ENCODE data around the gene CCDC110. TPM values are rescaled to one million over a fixed set of nuclear protein-coding genes. Genes with fewer than 3 reads are reported as not detected.

CCDC110 gene
- total RNA-seq, 1 donor from 2014 or later, result not detected

DNA sequence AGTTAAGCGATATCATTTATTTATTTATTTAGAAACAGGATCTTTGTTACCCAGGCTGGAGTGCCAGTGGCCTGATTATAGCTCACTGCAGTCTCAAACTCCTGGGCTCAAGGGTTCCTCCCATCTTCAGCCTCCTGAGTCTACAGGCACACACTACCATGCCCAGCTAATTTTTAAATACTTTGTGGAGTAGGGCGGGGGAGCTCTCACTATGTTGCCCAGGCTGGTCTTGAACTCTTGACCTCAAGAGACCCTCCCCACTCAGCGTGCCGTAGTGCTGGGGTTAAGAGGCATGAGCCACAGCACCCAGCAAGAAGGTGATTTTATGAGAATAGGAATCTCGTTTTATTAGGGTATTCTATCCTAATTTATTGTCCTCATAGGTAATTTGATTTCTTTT, 41.9 kb downstream of the CCDC110 start:
- Mint-ChIP-seq H3K36me3 (ENCODE audit: low read depth) (peaks cover 2% of the 10 kb centered on the region), H3K9me3 (no peaks in the 10 kb centered on the region), H3K4me1 (ENCODE audit: low read depth) (peaks cover 12% of the 10 kb centered on the region), H3K27ac (no peak overlapping the region), H3K4me3 (no peak overlapping the region), H3K27me3 (ENCODE audit: insufficient read depth) (peaks cover 10% of the 10 kb centered on the region)
- intact Hi-C loops (cut with micrococcal nuclease), result loop anchor here (5.0 to 10.0 kb wide), 2 partner anchors 168 to 695 kb away; partner anchors contain the start of gene CENPU
- no peak for DNase-seq (ENCODE audit: low spot score)

DNA sequence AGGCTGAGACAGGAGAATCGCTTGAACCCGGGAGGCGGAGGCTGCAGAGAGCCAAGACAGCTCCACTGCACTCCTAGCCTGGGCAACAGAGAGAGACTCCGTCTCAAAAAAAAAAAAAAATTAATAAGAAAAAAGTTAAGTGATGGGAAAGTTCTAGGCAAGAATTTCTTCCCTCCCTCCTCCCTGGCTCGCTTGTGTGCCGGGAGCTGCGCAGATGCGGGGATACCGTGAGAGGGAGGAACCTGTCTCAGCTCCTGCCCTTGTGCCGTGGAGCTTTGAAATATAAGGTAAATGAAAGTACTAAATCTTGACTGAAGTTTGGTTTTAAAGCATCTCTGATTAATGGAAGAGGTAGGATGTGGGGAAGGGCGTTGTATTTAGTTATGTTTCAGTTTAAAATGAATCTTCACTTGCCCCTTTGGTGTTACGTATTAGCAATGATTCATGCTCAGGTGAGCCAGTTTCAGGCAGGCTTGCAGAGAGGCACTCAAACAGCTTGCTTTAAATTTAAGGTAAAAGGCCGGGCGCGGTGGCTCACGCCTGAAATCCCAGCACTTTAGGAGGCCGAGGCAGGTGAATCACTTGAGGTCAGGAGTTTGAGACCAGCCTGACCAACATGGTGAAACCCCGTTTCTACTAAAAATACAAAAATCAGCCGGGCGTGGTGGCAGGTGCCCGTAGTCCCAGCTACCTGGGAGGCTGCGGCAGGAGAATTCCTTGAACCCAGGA, 44.4 kb downstream of the CCDC110 start:
- H3K4me1 Mint-ChIP-seq (ENCODE audit: low read depth), result peaks cover 29% of the 10 kb centered on the region
- no peak for DNase-seq (ENCODE audit: low spot score)
- no peak overlapping the region for H3K27ac Mint-ChIP-seq
- peaks cover 6% of the 10 kb centered on the region for H3K36me3 Mint-ChIP-seq (ENCODE audit: low read depth)
- intact Hi-C loops (cut with micrococcal nuclease), result loop anchor here (1.0 to 10.0 kb wide), 5 partner anchors 170 to 1982 kb away; partner anchors contain the start of genes CDKN2AIP, CENPU and CYP4V2
- peak overlapping the region; percentile 37 for H3K4me3 Mint-ChIP-seq
- H3K9me3 Mint-ChIP-seq, result no peaks in the 10 kb centered on the region
- H3K27me3 Mint-ChIP-seq (ENCODE audit: insufficient read depth), result peaks cover 7% of the 10 kb centered on the region

DNA sequence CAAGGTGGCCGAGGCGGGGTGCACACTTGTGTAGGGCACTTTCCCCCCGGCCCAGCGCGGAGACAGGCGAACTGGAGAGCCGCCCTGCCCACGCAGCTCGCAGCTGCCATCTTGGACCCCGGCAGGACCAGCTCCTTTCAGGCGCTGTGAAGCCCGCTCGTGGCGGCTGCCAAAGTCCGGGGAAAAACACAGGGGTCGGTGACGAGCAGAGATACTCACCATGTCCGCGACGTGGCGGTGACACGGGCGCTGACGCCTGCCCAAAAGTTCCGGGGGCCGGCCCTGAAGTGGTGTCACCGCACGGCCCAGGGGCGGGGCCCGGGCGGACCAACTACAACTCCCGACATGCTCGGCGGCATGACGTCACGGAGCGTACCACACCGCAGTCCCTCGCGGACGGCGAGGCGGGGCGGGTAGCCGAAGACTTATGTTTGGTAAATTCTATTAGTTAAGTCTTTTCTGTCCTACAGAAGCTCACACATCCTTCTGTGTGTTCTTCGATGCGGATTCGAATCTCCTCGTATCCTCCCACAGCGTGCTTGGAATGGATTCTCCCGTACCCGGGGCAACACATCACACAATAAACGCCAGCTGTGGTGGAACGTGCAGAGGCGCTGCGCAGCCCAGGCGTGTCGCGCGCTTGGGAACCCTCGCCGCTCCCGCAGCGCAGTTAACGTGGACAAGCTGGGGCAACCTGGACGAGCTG, 45.7 kb downstream of the CCDC110 start, which contains the start of gene UFSP2:
Gene UFSP2 (minus strand): TSS at position 318 of the 706 bp plus-strand sequence. CDS start 96 bp downstream, at position 222.
- H3K27me3 Mint-ChIP-seq (ENCODE audit: insufficient read depth), result peaks cover 7% of the 10 kb centered on the region
- H3K9me3 Mint-ChIP-seq, result no peaks in the 10 kb centered on the region
- H3K4me3 Mint-ChIP-seq, result peak within 1 kb of the TSS; percentile 88
- H3K36me3 Mint-ChIP-seq (ENCODE audit: low read depth), result peaks cover 14% of the 10 kb centered on the region
- H3K4me1 Mint-ChIP-seq (ENCODE audit: low read depth), result peaks cover 35% of the 10 kb centered on the region
- intact Hi-C loops (cut with micrococcal nuclease), result loop anchor here (1.0 to 10.0 kb wide), 10 partner anchors 29 to 1981 kb away; partner anchors contain the start of genes ANKRD37, CCDC110, CDKN2AIP and CENPU
- DNase-seq (ENCODE audit: low spot score), result peak; percentile 86
- peak within 1 kb of the TSS; percentile 92 for H3K27ac Mint-ChIP-seq

DNA sequence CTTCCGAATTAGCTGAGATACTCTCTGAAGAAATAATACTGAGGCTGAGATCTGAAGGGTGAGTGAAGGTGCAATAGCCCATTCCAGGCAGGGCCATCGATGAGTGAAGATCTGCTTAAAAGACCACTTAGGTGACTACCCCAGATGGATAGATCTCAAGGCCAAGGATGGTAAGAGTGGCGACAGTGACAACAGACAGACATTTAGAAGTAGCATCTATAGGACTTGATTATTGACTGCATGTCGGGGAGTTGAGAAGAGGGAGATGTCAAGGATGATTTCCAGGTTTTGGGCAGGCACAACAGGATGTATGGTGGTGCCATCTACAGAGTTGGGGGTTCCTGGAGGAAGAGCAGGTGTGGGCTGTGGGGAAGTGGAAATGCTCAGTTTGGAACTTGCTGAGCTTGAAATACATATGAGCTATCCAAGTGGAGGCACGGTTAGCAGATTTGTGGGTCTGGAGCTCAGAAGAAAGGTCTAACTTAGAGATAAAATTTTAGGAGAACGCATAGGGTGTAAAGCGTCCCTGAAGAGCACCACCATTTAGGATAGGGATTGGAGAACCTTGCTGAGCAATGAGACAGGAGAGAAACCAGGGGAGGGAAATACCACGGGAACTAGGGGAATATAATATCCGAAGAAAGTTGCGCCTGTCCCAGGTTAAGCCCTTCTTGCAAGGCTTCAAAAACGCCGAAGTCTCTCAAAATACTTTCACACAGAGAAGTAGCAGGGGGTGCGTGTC, 46.5 kb downstream of the CCDC110 start:
- Mint-ChIP-seq H3K9me3 (no peaks in the 10 kb centered on the region), H3K36me3 (ENCODE audit: low read depth) (peaks cover 14% of the 10 kb centered on the region), H3K4me3 (peak overlapping the region; percentile 88), H3K27me3 (ENCODE audit: insufficient read depth) (peaks cover 2% of the 10 kb centered on the region), H3K27ac (peak overlapping the region; percentile 92), H3K4me1 (ENCODE audit: low read depth) (peaks cover 35% of the 10 kb centered on the region)
- intact Hi-C loops (cut with micrococcal nuclease), result loop anchor here (1.0 to 10.0 kb wide), 7 partner anchors 29 to 1921 kb away; partner anchors contain the start of genes ANKRD37, CCDC110, CENPU and SNX25
- DNase-seq (ENCODE audit: low spot score), result no peak

DNA sequence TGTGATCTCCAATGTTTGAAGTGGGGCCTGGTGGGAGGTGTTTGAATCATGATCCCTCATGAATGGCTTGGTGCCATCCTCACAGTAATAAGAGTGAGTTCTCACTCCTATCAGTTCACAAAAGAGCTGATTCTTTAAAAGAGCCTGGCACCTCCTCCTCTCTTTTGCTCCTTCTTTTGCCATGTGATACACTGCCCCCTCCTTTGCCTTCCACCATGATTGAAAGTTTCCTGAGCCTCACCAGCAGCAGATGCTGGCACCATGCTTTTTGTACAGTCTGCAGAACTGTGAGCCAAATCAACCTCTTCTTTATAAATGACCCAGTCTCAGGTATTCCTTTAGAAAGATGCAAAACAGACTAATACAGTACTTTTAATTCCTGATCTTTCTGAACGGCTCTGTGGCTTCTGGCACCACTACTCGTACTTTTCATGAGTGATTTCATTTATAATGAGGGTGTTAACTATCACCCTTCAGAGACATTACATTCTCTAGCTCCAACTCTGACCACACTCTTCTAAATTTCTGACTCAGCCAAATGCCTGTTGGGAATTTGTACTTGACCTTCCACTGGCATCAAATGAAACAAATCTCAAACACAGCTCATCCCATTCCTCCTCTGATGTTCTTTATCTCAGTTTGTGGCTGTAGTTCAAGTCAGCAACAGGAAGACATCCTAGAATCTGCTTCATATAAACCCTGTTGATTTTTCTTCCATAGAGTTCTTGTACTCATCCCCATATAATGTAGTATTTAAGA, 50.0 kb downstream of the CCDC110 start:
- Mint-ChIP-seq H3K36me3 (ENCODE audit: low read depth) (peaks cover 27% of the 10 kb centered on the region), H3K9me3 (no peaks in the 10 kb centered on the region), H3K4me3 (no peak overlapping the region), H3K4me1 (ENCODE audit: low read depth) (peaks cover 35% of the 10 kb centered on the region), H3K27me3 (ENCODE audit: insufficient read depth) (no peaks in the 10 kb centered on the region), H3K27ac (no peak overlapping the region)
- DNase-seq (ENCODE audit: low spot score), result no peak
- intact Hi-C loops (cut with micrococcal nuclease), result loop anchor here (10.0 kb wide), 1 partner anchor 687 kb away; the partner anchor contains the start of gene CENPU

DNA sequence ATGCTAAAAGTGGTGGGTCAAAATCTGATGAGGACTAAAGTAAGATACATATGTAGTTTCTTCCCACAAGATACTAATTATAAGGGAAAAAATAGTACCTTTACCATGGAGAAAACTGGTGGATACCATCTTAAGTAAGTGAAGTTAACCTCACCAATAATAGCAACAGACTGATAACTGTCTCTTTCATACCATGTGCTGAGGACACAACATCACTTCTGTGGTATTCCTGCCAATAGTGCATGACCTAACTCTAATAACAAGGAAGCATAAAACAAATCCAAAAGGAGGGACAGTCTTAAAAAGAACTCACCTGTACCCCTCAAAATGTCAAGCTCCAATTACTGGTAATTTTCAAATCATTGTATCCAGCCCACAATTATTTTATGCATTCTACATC, 54.6 kb downstream of the CCDC110 start:
- no peaks in the 10 kb centered on the region for H3K27me3 Mint-ChIP-seq (ENCODE audit: insufficient read depth)
- H3K4me1 Mint-ChIP-seq (ENCODE audit: low read depth), result peaks cover 4% of the 10 kb centered on the region
- no peak overlapping the region for H3K4me3 Mint-ChIP-seq
- H3K36me3 Mint-ChIP-seq (ENCODE audit: low read depth), result peaks cover 34% of the 10 kb centered on the region
- H3K9me3 Mint-ChIP-seq, result no peaks in the 10 kb centered on the region
- no peak for DNase-seq (ENCODE audit: low spot score)
- intact Hi-C loops (cut with micrococcal nuclease), result no loop called here
- H3K27ac Mint-ChIP-seq, result no peak overlapping the region

DNA sequence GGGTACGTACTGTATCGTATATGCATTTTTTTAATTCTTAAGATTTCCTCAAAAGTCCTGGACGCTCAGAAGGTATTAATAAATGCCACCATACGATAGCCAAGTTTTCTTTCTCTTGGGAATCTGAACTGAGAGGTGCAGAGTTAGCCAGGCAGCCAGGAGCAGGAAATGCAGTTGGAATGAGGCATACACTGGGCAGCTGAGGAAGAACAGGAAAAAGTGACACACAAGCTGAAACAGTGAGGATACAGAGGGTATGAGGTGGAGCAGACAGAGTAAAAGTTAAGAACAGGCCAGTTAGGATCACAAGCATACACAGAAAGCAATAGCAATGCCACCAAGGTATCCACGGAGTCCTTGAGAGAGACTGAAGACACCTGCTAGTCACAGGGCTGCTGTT, 59.1 kb downstream of the CCDC110 start:
- intact Hi-C loops (cut with micrococcal nuclease), result no loop called here
- Mint-ChIP-seq H3K4me3 (no peak overlapping the region), H3K36me3 (ENCODE audit: low read depth) (peaks cover 31% of the 10 kb centered on the region), H3K4me1 (ENCODE audit: low read depth) (no peaks in the 10 kb centered on the region), H3K9me3 (no peaks in the 10 kb centered on the region), H3K27me3 (ENCODE audit: insufficient read depth) (no peaks in the 10 kb centered on the region), H3K27ac (no peak overlapping the region)
- DNase-seq (ENCODE audit: low spot score), result no peak

DNA sequence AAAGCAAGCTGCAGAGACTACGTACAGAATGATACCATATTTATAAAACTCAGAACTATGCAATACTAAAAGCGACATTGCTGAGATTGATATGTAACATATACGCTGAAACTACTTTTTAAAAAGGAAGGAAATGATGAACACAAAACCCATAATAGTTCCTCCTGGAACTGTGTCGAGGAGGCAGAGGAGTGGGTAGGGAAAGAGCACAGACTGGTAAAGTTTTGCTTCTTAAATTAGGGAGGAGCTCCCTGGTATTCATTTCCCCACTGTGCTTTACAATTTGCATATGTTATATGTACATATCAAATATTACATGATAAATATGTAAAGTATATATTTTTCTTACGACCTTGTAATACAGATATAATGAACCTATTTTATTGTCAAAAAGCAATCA, 59.7 kb downstream of the CCDC110 start:
- H3K27me3 Mint-ChIP-seq (ENCODE audit: insufficient read depth), result no peaks in the 10 kb centered on the region
- no peak for DNase-seq (ENCODE audit: low spot score)
- no peaks in the 10 kb centered on the region for H3K9me3 Mint-ChIP-seq
- intact Hi-C loops (cut with micrococcal nuclease), result no loop called here
- H3K36me3 Mint-ChIP-seq (ENCODE audit: low read depth), result peaks cover 29% of the 10 kb centered on the region
- H3K27ac Mint-ChIP-seq, result no peak overlapping the region
- no peak overlapping the region for H3K4me3 Mint-ChIP-seq
- no peaks in the 10 kb centered on the region for H3K4me1 Mint-ChIP-seq (ENCODE audit: low read depth)

DNA sequence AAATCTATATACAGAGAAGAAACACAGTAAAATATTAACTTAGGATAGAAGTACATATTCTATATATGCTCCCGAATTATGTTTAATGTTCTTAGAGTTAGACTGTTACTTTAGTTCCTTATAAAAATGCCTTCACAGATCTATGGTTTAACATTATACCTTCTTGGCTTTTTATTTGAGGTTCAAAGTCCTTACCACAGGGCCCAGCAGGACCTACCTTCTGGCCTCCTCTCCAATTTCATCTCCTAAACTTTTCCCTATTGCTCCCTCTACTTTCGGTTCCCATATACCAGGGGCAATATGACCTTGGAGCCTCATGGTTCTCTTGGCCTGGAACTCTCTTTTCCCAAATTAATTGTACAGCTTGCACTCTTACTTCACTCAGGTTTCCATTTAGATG, 63.1 kb downstream of the CCDC110 start:
- no peak overlapping the region for H3K4me3 Mint-ChIP-seq
- intact Hi-C loops (cut with micrococcal nuclease), result no loop called here
- no peaks in the 10 kb centered on the region for H3K27me3 Mint-ChIP-seq (ENCODE audit: insufficient read depth)
- no peak for DNase-seq (ENCODE audit: low spot score)
- no peak overlapping the region for H3K27ac Mint-ChIP-seq
- peaks cover 31% of the 10 kb centered on the region for H3K36me3 Mint-ChIP-seq (ENCODE audit: low read depth)
- no peaks in the 10 kb centered on the region for H3K9me3 Mint-ChIP-seq
- H3K4me1 Mint-ChIP-seq (ENCODE audit: low read depth), result no peaks in the 10 kb centered on the region

DNA sequence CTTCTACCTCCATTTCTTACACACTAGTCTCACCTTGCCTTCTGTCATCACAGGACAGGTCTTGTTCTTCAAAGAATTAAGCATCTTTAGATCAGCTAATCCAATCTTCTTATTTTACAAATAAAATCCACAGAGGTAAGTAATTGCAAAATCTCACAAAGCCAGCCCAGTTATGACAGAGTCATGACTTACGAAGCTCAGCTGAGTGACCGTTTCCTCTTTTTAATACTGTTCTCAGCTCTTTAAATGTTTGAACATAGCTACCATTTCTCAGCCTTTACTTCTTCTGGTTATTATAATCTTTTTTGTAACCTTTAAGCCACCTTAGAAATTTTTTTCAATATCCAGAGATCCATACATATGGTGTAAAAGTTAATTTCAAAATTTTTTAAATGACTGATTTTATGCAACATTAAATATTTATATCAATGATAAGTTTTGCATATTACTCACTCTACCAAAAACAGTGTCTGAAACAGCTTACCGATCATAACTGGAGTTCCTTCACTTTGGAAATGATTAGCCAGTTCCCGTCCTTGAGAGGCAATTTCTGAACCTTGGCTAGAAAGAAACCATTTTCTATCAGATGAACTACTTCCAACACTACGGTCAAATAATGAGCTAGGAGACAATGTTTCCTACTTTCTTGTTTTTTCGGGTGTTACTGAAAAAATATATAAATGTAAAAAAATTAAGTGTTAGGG, 66.1 kb downstream of the CCDC110 start:
- H3K27me3 Mint-ChIP-seq (ENCODE audit: insufficient read depth), result no peaks in the 10 kb centered on the region
- no peak for DNase-seq (ENCODE audit: low spot score)
- H3K4me1 Mint-ChIP-seq (ENCODE audit: low read depth), result peaks cover 14% of the 10 kb centered on the region
- H3K36me3 Mint-ChIP-seq (ENCODE audit: low read depth), result peaks cover 39% of the 10 kb centered on the region
- no peak overlapping the region for H3K27ac Mint-ChIP-seq
- intact Hi-C loops (cut with micrococcal nuclease), result no loop called here
- H3K4me3 Mint-ChIP-seq, result no peak overlapping the region
- H3K9me3 Mint-ChIP-seq, result no peaks in the 10 kb centered on the region

DNA sequence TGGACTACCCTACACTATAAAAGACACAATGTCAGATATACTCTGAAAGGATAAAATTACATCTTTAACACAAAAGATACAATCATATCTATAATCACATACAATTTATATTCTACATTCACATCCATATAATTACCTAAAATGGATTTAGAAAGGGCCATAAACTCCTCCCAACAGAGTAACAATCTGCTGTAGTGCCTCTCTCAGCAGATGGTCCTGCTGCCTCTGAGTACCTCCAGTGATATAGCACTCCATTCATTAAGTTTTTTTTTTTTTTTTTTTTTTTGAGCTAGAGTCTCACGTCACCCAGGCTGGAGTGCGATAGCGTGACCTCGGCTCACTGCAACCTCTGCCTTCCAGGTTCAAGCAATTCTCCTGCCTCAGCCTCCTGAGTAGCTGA, 67.5 kb downstream of the CCDC110 start:
- no peak for DNase-seq (ENCODE audit: low spot score)
- no peaks in the 10 kb centered on the region for H3K27me3 Mint-ChIP-seq (ENCODE audit: insufficient read depth)
- H3K27ac Mint-ChIP-seq, result no peak overlapping the region
- H3K36me3 Mint-ChIP-seq (ENCODE audit: low read depth), result peaks cover 49% of the 10 kb centered on the region
- no peak overlapping the region for H3K4me3 Mint-ChIP-seq
- intact Hi-C loops (cut with micrococcal nuclease), result no loop called here
- H3K9me3 Mint-ChIP-seq, result no peaks in the 10 kb centered on the region
- peaks cover 27% of the 10 kb centered on the region for H3K4me1 Mint-ChIP-seq (ENCODE audit: low read depth)
